Karpas-422 (cell line): ENCODE data around the gene PCBP2. TPM values are rescaled to one million over a fixed set of nuclear protein-coding genes. Genes with fewer than 3 reads are reported as not detected.
A peak's percentile ranks its signal among the peaks of the same experiment; 100 is the strongest.
"Not testable (repeated sequence)": the region's sequence is repeated elsewhere in the genome, so short reads cannot be mapped to it uniquely, and the experiment has no call there.

ENCODE experiments used
- DNase-seq: peaks from one replicate; pipeline ENCODE4 v3.0.0-alpha.2; 2015
- H2AFZ ChIP-seq: fragments of 200-600 bp; sonication (generic); 2 replicates; pipeline ENCODE4 v1.6.1; 2014; ENCODE audit warnings: antibody characterized with exemption, low read length, mixed read lengths
- H3K27ac ChIP-seq: fragments of 200-600 bp; sonication (generic); 2 replicates; pipeline ENCODE4 v1.5.1; 2014; ENCODE audit warnings: mild to moderate bottlenecking, low read length, moderate library complexity
- H3K27me3 ChIP-seq: fragments of 200-600 bp; sonication (generic); 2 replicates; pipeline ENCODE4 v1.6.1; 2014; ENCODE audit warnings: low read length, mixed read lengths
- H3K36me3 ChIP-seq: fragments of 200-600 bp; sonication (generic); 2 replicates; pipeline ENCODE4 v1.6.1; 2014; ENCODE audit warnings: low read length, mixed read lengths; ENCODE audit not compliant: insufficient read depth
- H3K4me1 ChIP-seq: fragments of 200-600 bp; sonication (generic); 2 replicates; pipeline ENCODE4 v1.6.1; 2014; ENCODE audit warnings: mild to moderate bottlenecking, low read length, mixed read lengths
- H3K4me2 ChIP-seq: fragments of 200-600 bp; sonication (generic); 2 replicates; pipeline ENCODE4 v1.6.1; 2014; ENCODE audit warnings: low read length, low read depth, mild to moderate bottlenecking; ENCODE audit not compliant: poor library complexity, severe bottlenecking
- H3K4me3 ChIP-seq: fragments of 200-600 bp; sonication (generic); 2 replicates; pipeline ENCODE4 v1.5.1; 2014; ENCODE audit warnings: mild to moderate bottlenecking, antibody characterized with exemption, low read length, mixed read lengths
- H3K79me2 ChIP-seq: fragments of 200-600 bp; sonication (generic); 2 replicates; pipeline ENCODE4 v1.6.1; 2014; ENCODE audit warnings: mild to moderate bottlenecking, low read length, mixed read lengths
- H3K9ac ChIP-seq: fragments of 200-600 bp; sonication (generic); 2 replicates; pipeline ENCODE4 v1.6.0; 2014; ENCODE audit warnings: low read length
- H3K9me2 ChIP-seq: fragments of 200-600 bp; sonication (generic), shearing (Covaris generic); replicated peaks from 2 replicates; pipeline ENCODE4 v1.6.0; 2014; ENCODE audit warnings: mild to moderate bottlenecking, low read length, moderate library complexity; ENCODE audit not compliant: insufficient read depth
- H3K9me3 ChIP-seq: fragments of 300-700, 200-600 bp; sonication (generic); 2 replicates; pipeline ENCODE4 v1.6.1; 2014; ENCODE audit warnings: low read length, mixed read lengths
- H4K20me1 ChIP-seq: fragments of 200-600 bp; sonication (generic); 2 replicates; pipeline ENCODE4 v1.6.1; 2014; ENCODE audit warnings: mild to moderate bottlenecking, antibody characterized with exemption, low read length, low read depth; ENCODE audit not compliant: insufficient read depth
- total RNA-seq: library from RNA; depleted of rRNA; stranded (reverse); fragments of >200 nt; shearing (Covaris generic); gene quantifications from 2 replicates; pipeline ENCODE4 v1.2.3, GENCODE V29; 2014; ENCODE audit warnings: low replicate concordance

The PCBP2 gene
- total RNA-seq, 1 experiment from 2014 or later = 447 TPM

- Histone ChIP-seq H3K9me3 (no peaks in the 10 kb centered on the region), H3K9ac (no peak overlapping the region), H4K20me1 (no peaks in the 10 kb centered on the region), H3K4me1 (peaks cover 15% of the 10 kb centered on the region), H3K27me3 (no peaks in the 10 kb centered on the region), H3K4me2 (no peak overlapping the region), H3K36me3 (peaks cover 9% of the 10 kb centered on the region), H3K4me3 (no peak overlapping the region), H3K27ac (no peak overlapping the region), H3K79me2 (no peaks in the 10 kb centered on the region), H3K9me2 (no peaks in the 10 kb centered on the region), H2AFZ (no peak overlapping the region)
- no peak for DNase-seq
These were observed 33.7 kb upstream of the PCBP2 start for GRCh38 chr12:53418221-53418620.

DNA sequence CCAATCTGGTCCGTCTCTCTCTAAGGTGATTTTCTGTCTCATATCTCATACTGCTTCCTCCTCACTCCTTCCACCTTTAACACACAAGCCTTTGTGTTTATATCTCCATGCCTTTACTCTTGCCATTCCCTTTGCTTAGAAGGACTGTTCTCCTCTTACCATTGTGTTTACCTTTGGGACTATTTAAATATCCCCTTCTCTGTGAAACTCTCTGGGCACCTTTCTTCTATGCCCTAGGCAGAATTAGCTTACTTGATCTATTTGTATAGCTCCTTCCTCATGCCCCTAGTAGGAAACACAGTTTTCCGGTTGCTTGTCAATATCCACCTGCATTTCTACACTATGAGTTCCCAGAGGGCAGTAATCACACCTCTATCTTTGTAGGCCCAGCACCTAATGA is 32.1 kb upstream of the PCBP2 start:
- H3K36me3 ChIP-seq = no peaks in the 10 kb centered on the region
- no peak overlapping the region for H3K27ac ChIP-seq
- no peak overlapping the region for H3K4me2 ChIP-seq
- no peaks in the 10 kb centered on the region for H4K20me1 ChIP-seq
- H3K9ac ChIP-seq = no peak overlapping the region
- H3K4me3 ChIP-seq = no peak overlapping the region
- no peaks in the 10 kb centered on the region for H3K79me2 ChIP-seq
- DNase-seq = no peak
- H3K9me2 ChIP-seq = no peaks in the 10 kb centered on the region
- H3K4me1 ChIP-seq = peaks cover 4% of the 10 kb centered on the region
- no peaks in the 10 kb centered on the region for H3K9me3 ChIP-seq
- no peaks in the 10 kb centered on the region for H3K27me3 ChIP-seq
- H2AFZ ChIP-seq = no peak overlapping the region

GRCh38 chr12:53422247-53422646 is 29.7 kb upstream of the PCBP2 start:
- H3K9me3 ChIP-seq, DNase-seq, H3K27me3 ChIP-seq, H3K9me2 ChIP-seq, H3K9ac ChIP-seq, H3K79me2 ChIP-seq, H4K20me1 ChIP-seq, H3K36me3 ChIP-seq, H3K27ac ChIP-seq, H3K4me3 ChIP-seq, H3K4me2 ChIP-seq, H3K4me1 ChIP-seq, H2AFZ ChIP-seq: not testable (repeated sequence)

DNA sequence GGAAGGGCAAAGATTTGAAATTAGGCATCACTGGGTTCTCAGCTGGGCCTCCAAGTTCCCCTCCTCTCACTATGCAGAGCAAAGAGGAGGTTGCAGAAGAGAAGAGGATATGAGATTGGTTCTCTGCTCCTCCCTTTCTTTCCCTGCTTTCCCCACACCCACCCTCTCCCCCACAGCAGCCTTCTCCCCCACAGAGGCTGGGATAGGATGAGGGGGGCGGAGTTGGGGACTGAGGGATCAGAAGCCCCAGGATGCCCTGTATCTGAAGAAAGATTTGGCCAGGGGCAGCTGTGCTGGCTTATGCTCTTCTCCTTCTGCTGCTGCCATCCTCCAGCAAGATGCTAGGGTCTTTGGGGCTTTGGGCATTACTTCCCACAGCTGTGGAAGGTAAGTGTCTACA is 28.3 kb upstream of the PCBP2 start, which contains the start of gene AMHR2:
TSS of gene AMHR2 (plus strand) at position 259 of the 400 bp plus-strand sequence. CDS start at position 339, 80 bp downstream.
- H3K4me2 ChIP-seq = no peak within 1 kb of the TSS
- no peak within 1 kb of the TSS for H3K4me3 ChIP-seq
- no peaks in the 10 kb centered on the region for H3K36me3 ChIP-seq
- H3K27me3 ChIP-seq = no peaks in the 10 kb centered on the region
- peaks cover 4% of the 10 kb centered on the region for H3K4me1 ChIP-seq
- no peaks in the 10 kb centered on the region for H3K9me3 ChIP-seq
- H4K20me1 ChIP-seq = no peaks in the 10 kb centered on the region
- H3K27ac ChIP-seq = no peak within 1 kb of the TSS
- H3K9ac ChIP-seq = no peak within 1 kb of the TSS
- H2AFZ ChIP-seq = no peak within 1 kb of the TSS
- no peaks in the 10 kb centered on the region for H3K79me2 ChIP-seq
- DNase-seq = no peak
- no peaks in the 10 kb centered on the region for H3K9me2 ChIP-seq

DNA sequence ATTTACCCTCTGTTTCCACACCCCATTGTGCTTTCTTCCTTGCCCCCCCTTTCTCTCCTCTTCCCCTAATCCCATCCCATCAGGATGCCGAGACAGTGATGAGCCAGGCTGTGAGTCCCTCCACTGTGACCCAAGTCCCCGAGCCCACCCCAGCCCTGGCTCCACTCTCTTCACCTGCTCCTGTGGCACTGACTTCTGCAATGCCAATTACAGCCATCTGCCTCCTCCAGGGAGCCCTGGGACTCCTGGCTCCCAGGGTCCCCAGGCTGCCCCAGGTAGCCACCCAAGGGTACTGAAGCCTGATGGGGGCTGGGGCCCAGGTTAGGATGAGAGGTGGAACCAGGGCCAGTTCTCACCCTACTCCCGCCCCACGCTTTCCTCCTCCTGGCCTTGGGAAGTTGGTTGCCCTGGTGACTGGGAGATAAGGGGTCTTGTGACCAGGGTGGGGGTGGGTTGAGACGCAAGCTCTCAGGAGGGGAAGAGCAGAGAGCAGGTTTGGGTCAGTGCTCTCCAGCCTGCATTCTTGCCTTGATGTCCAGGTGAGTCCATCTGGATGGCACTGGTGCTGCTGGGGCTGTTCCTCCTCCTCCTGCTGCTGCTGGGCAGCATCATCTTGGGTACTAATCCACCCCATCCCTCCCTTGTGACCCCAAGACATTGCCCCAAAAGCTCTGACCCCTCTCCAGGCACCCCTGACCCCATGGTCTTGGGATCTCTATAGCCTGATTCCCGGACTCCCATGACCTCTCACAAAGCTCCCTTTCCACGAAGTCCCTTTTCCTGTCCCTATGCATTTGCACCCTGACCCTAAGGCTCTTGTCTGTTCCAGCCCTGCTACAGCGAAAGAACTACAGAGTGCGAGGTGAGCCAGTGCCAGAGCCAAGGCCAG is 27.0 kb upstream of the PCBP2 start:
- H3K36me3 ChIP-seq = no peaks in the 10 kb centered on the region
- no peak overlapping the region for H3K4me2 ChIP-seq
- H3K4me1 ChIP-seq = peaks cover 4% of the 10 kb centered on the region
- no peak for DNase-seq
- no peak overlapping the region for H3K27ac ChIP-seq
- no peak overlapping the region for H2AFZ ChIP-seq
- H3K4me3 ChIP-seq = no peak overlapping the region
- no peaks in the 10 kb centered on the region for H3K9me2 ChIP-seq
- 0 out of 2 replicates have a peak overlapping the region, but pooled peaks have one; percentile 5 for H3K9ac ChIP-seq
- H3K79me2 ChIP-seq = no peaks in the 10 kb centered on the region
- no peaks in the 10 kb centered on the region for H4K20me1 ChIP-seq
- H3K27me3 ChIP-seq = no peaks in the 10 kb centered on the region
- no peaks in the 10 kb centered on the region for H3K9me3 ChIP-seq

DNA sequence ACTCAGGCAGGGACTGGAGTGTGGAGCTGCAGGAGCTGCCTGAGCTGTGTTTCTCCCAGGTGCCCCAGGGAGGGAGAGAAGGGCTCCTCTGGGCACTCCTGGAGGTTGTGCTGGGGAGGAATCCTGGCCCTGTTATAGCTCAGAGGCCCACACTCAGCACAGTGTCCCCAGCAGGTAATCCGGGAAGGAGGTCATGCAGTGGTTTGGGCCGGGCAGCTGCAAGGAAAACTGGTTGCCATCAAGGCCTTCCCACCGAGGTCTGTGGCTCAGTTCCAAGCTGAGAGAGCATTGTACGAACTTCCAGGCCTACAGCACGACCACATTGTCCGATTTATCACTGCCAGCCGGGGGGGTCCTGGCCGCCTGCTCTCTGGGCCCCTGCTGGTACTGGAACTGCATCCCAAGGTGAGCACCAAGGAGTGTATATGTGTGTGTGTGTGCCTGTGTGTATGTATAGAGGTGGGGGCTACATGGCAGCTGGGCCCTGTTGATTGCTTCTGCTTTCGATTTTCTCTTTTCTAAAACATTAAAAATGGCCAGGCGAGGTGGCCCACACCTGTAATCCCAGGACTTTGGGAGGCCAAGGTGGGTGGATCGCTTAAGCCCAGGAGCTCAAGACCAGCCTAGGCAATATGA is 26.3 kb upstream of the PCBP2 start:
- Histone ChIP-seq H4K20me1 (no peaks in the 10 kb centered on the region), H3K79me2 (no peaks in the 10 kb centered on the region), H3K27me3 (no peaks in the 10 kb centered on the region), H3K9ac (0 out of 2 replicates have a peak overlapping the region, but pooled peaks have one; percentile 5), H3K4me3 (no peak overlapping the region), H3K4me1 (peaks cover 4% of the 10 kb centered on the region), H3K9me2 (no peaks in the 10 kb centered on the region), H2AFZ (no peak overlapping the region), H3K4me2 (no peak overlapping the region), H3K27ac (no peak overlapping the region), H3K9me3 (no peaks in the 10 kb centered on the region), H3K36me3 (no peaks in the 10 kb centered on the region)
- no peak for DNase-seq

DNA sequence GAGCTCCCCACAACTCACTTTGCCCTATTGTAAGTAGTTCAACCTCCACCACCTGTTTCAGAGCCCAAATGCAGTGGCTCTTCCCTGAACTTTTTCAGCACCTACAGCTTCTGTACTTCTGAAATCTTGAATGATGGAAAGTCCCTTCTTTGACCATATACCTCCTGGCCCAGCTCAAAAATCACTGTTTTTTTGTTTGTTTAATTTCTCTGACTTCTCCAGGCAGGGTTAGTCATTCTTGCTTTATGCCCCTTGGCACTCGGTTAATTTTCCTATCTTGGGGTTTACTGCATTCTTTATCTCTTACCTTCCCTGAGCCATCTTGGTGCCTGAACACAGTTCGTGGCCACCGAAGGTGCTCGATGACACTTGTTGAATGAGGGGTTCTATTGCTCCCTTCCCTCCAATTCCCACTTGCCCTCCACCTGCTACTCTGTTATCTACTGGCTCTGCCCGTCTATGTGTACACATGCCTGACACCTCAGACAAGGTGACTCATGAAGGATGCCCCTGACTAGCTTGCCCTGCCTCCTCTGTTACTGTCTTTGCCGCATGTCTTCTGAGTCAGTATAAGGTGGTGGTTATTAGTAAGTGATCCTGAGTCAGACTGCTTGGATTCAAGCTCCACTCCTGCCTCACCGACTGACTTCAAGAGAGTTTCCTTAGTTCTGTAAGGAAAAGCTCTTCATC is 23.9 kb upstream of the PCBP2 start:
- Histone ChIP-seq H3K9ac (no peak overlapping the region), H2AFZ (0 out of 2 replicates have a peak overlapping the region, but pooled peaks have one; percentile 52), H3K27me3 (no peaks in the 10 kb centered on the region), H3K36me3 (no peaks in the 10 kb centered on the region), H3K4me2 (no peak overlapping the region), H3K4me3 (no peak overlapping the region), H3K9me3 (no peaks in the 10 kb centered on the region), H3K9me2 (no peaks in the 10 kb centered on the region), H3K27ac (no peak overlapping the region), H3K79me2 (no peaks in the 10 kb centered on the region), H4K20me1 (no peaks in the 10 kb centered on the region), H3K4me1 (no peaks in the 10 kb centered on the region)
- no peak for DNase-seq

- Histone ChIP-seq H4K20me1 (no peaks in the 10 kb centered on the region), H3K27me3 (no peaks in the 10 kb centered on the region), H3K9ac (no peak overlapping the region), H3K4me2 (no peak overlapping the region), H3K9me3 (no peaks in the 10 kb centered on the region), H3K4me3 (no peak overlapping the region), H3K4me1 (no peaks in the 10 kb centered on the region), H3K79me2 (no peaks in the 10 kb centered on the region), H2AFZ (no peak overlapping the region), H3K27ac (no peak overlapping the region), H3K9me2 (no peaks in the 10 kb centered on the region), H3K36me3 (no peaks in the 10 kb centered on the region)
- no peak for DNase-seq
These were observed 23.2 kb upstream of the PCBP2 start for GRCh38 chr12:53428741-53429140.
